PFSK-1 (cell line): ENCODE data around the gene CADM2.

Experiments
- FOXP2 ChIP-seq: optimal IDR thresholded peaks from 2 replicates; pipeline ENCODE3; 2011; ENCODE audit warnings: borderline replicate concordance, control low read depth, inconsistent platforms; ENCODE audit not compliant: insufficient read depth; ENCODE audit errors: extremely low read length, extremely low read depth
- POLR2AphosphoS5 ChIP-seq: IDR thresholded peaks from 2 replicates; pipeline ENCODE4 v1.6.1; 2012; ENCODE audit warnings: low read depth, mild to moderate bottlenecking, control low read depth, low read length, moderate library complexity
- REST ChIP-seq, 2 experiments: IDR thresholded peaks; 2 replicates each; pipeline versions ENCODE4 v1.6.1 to v1.8.0; 2011 to 2012; ENCODE audit warnings: low read depth in 2 of 2, low read length in 2 of 2, control low read depth in 1 of 2, inconsistent platforms in 1 of 2, mild to moderate bottlenecking in 1 of 2, moderate library complexity in 1 of 2; ENCODE audit not compliant: insufficient read depth in 1 of 2
- SIN3A ChIP-seq: IDR thresholded peaks from 2 replicates; pipeline ENCODE4 v1.6.1; 2012; ENCODE audit warnings: mild to moderate bottlenecking, low read length, moderate library complexity, borderline replicate concordance; ENCODE audit not compliant: insufficient read depth
- TAF1 ChIP-seq: IDR thresholded peaks from 2 replicates; pipeline ENCODE4 v1.6.1; 2012; ENCODE audit warnings: low read length, control low read depth, borderline replicate concordance; ENCODE audit not compliant: insufficient read depth

The CADM2 gene

GRCh38 chr3:84987706-84988504, 29.1 kb downstream of the CADM2 start:
- TF ChIP-seq FOXP2, result no peak

- TF ChIP-seq SIN3A (no peak), REST (IDR thresholded peaks at IDR 0.05; ENCODE audit: insufficient read depth in 1 of 2, low read depth in 2 of 2, low read length in 2 of 2) (no peak), FOXP2 (no peak), POLR2AphosphoS5 (no peak), TAF1 (no peak)
Measured at GRCh38 chr3:84989102-84989501, 30.3 kb downstream of the CADM2 start.

GRCh38 chr3:84991422-84991900, 32.7 kb downstream of the CADM2 start:
- TF ChIP-seq SIN3A, result no peak
- TF ChIP-seq FOXP2, result no peak
- no peak for TF ChIP-seq TAF1
- no peak for TF ChIP-seq POLR2AphosphoS5
- no peak for TF ChIP-seq REST (IDR thresholded peaks at IDR 0.05; ENCODE audit: insufficient read depth in 1 of 2, low read depth in 2 of 2, low read length in 2 of 2)

GRCh38 chr3:84993956-84994355, 35.2 kb downstream of the CADM2 start:
- no peak for TF ChIP-seq REST (IDR thresholded peaks at IDR 0.05; ENCODE audit: insufficient read depth in 1 of 2, low read depth in 2 of 2, low read length in 2 of 2)
- no peak for TF ChIP-seq SIN3A
- TF ChIP-seq FOXP2, result no peak
- TF ChIP-seq POLR2AphosphoS5, result no peak
- no peak for TF ChIP-seq TAF1

- TF ChIP-seq SIN3A (no peak), TAF1 (no peak), FOXP2 (no peak), POLR2AphosphoS5 (no peak)
Measured at GRCh38 chr3:84998545-84998944, 39.8 kb downstream of the CADM2 start.

GRCh38 chr3:85003479-85003878, 44.7 kb downstream of the CADM2 start:
- TF ChIP-seq FOXP2 (no peak), TAF1 (no peak), SIN3A (no peak), REST (IDR thresholded peaks at IDR 0.05; ENCODE audit: insufficient read depth in 1 of 2, low read depth in 2 of 2, low read length in 2 of 2) (no peak), POLR2AphosphoS5 (no peak)
